Fibroblast of lung (primary cell): ENCODE results near the gene TMED5. TPM values are rescaled to one million over a fixed set of nuclear protein-coding genes. Genes with fewer than 3 reads are reported as not detected.
A peak's percentile ranks its signal among the peaks of the same experiment; 100 is the strongest.

Source experiments
- DNase-seq, 2 donors: peaks; one replicate each; pipeline versions ENCODE4 v3.0.0 to v3.0.0-alpha.2; 2010; ENCODE audit warnings: low read depth in 2 of 2
- H2AFZ ChIP-seq: 2 replicates; pipeline ENCODE4 v1.5.1; 2012; ENCODE audit warnings: low read length, control low read depth, inconsistent platforms
- H3K27ac ChIP-seq: 2 replicates; pipeline ENCODE4 v1.5.1; 2011; ENCODE audit warnings: low read length, control low read depth; ENCODE audit not compliant: insufficient read depth
- H3K27me3 ChIP-seq: 2 replicates; pipeline ENCODE4 v1.5.1; 2011; ENCODE audit warnings: mild to moderate bottlenecking, low read length; ENCODE audit not compliant: control insufficient read depth, insufficient read depth
- H3K36me3 ChIP-seq: 2 replicates; pipeline ENCODE4 v1.5.1; 2011; ENCODE audit warnings: low read length; ENCODE audit not compliant: control insufficient read depth, insufficient read depth
- H3K4me1 ChIP-seq: 2 replicates; pipeline ENCODE4 v1.5.1; 2011; ENCODE audit warnings: low read length; ENCODE audit not compliant: control insufficient read depth, insufficient read depth; ENCODE audit errors: extremely low read depth
- H3K4me2 ChIP-seq: 2 replicates; pipeline ENCODE4 v1.5.1; 2011; ENCODE audit warnings: low read length, control low read depth; ENCODE audit not compliant: insufficient read depth; ENCODE audit errors: extremely low read depth
- H3K4me3 ChIP-seq, 4 experiments: fragments of 200-600 bp in 1 of 4; sonication (generic) in 1 of 4; replicated peaks in 1 of 4; 2 replicates each; pipeline ENCODE4 v1.5.1; 2011 to 2016; ENCODE audit warnings: low read length in 4 of 4, low read depth in 3 of 4, mild to moderate bottlenecking in 3 of 4, control low read depth in 2 of 4, inconsistent platforms in 1 of 4, mixed read lengths in 1 of 4; ENCODE audit not compliant: insufficient read depth in 1 of 4; ENCODE audit errors: control extremely low read depth in 1 of 4
- H3K79me2 ChIP-seq: 2 replicates; pipeline ENCODE4 v1.5.1; 2012; ENCODE audit warnings: mild to moderate bottlenecking, low read length, inconsistent platforms; ENCODE audit not compliant: control insufficient read depth, insufficient read depth
- H3K9ac ChIP-seq: 2 replicates; pipeline ENCODE4 v1.5.1; 2011; ENCODE audit warnings: mild to moderate bottlenecking, low read length, control low read depth; ENCODE audit not compliant: insufficient read depth
- H3K9me3 ChIP-seq: 2 replicates; pipeline ENCODE4 v1.5.1; 2012; ENCODE audit warnings: low read depth, low read length; ENCODE audit not compliant: control insufficient read depth, insufficient read depth
- H4K20me1 ChIP-seq: 2 replicates; pipeline ENCODE4 v1.5.1; 2011; ENCODE audit warnings: low read length; ENCODE audit not compliant: control insufficient read depth, insufficient read depth; ENCODE audit errors: extremely low read depth
- EZH2 ChIP-seq: IDR thresholded peaks from 2 replicates; pipeline ENCODE4 v1.5.1; 2012; ENCODE audit warnings: low read length, control low read depth, mild to moderate bottlenecking; ENCODE audit errors: missing control alignments
- polyA plus RNA-seq, 2 donors: library from polyadenylated mRNA; depleted of rRNA in 1 of 2; stranded (reverse) in 1 of 2; unstranded in 1 of 2; fragments of >200 nt; gene quantifications; 2 replicates each; pipeline ENCODE4 v1.2.1, GENCODE V29; 2011 to 2012; ENCODE audit warnings: missing spikeins in 1 of 2
- total RNA-seq: library from RNA; depleted of rRNA; stranded (reverse); fragments of >200 nt; gene quantifications from 2 replicates; pipeline ENCODE4 v1.2.1, GENCODE V29; 2014
- TF ChIP-seq, protein P1 (sequence below), 2 donors: IDR thresholded peaks in 1 of 2; conservative IDR thresholded peaks in 1 of 2; 1 replicate in 1 of 2; 2 replicates in 1 of 2; pipeline ENCODE4 v1.5.1; 2011 to 2012; ENCODE audit warnings: low read length in 2 of 2, control low read depth in 1 of 2, inconsistent platforms in 1 of 2, low read depth in 1 of 2, mild to moderate bottlenecking in 1 of 2

The TMED5 gene
- total and polyA plus RNA-seq, 2 donors (not counting 1 experiment from before 2014, with no cell fraction given): 56.0 to 82.6 TPM

DNA sequence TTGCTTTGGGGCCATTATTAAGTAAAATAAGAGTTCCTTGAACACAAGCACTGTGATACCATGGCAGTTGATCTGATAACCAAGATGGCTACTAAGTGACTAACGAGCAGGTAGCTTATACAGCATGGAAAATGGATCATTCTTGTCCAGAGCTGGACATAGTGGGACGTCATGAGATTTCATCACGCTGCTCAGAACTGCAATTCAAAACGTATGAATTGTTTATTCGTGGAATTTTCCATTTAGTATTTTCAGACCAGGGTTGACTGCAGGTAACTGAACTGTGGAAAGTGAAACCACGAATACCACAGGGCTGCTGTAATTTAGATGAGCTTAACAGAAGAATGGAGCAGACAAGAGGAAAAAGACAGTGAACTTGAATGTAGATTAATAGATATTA is 39.2 kb upstream of the TMED5 start:
- no peaks in the 10 kb centered on the region for H3K27me3 ChIP-seq
- H3K4me2 ChIP-seq: no peak overlapping the region
- no peaks in the 10 kb centered on the region for H3K9me3 ChIP-seq
- H4K20me1 ChIP-seq: no peaks in the 10 kb centered on the region
- H3K36me3 ChIP-seq: peaks cover 3% of the 10 kb centered on the region
- H3K4me1 ChIP-seq: no peaks in the 10 kb centered on the region
- DNase-seq: peak in 1 of 2 donors; percentile 71
- no peaks in the 10 kb centered on the region for H3K79me2 ChIP-seq
- no peak overlapping the region for H3K27ac ChIP-seq
- no peak overlapping the region for H3K4me3 ChIP-seq
- no peak overlapping the region for H3K9ac ChIP-seq
- TF ChIP-seq, protein P1, sequence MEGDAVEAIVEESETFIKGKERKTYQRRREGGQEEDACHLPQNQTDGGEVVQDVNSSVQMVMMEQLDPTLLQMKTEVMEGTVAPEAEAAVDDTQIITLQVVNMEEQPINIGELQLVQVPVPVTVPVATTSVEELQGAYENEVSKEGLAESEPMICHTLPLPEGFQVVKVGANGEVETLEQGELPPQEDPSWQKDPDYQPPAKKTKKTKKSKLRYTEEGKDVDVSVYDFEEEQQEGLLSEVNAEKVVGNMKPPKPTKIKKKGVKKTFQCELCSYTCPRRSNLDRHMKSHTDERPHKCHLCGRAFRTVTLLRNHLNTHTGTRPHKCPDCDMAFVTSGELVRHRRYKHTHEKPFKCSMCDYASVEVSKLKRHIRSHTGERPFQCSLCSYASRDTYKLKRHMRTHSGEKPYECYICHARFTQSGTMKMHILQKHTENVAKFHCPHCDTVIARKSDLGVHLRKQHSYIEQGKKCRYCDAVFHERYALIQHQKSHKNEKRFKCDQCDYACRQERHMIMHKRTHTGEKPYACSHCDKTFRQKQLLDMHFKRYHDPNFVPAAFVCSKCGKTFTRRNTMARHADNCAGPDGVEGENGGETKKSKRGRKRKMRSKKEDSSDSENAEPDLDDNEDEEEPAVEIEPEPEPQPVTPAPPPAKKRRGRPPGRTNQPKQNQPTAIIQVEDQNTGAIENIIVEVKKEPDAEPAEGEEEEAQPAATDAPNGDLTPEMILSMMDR (conservative IDR thresholded peaks at IDR 0.05 in 1 of 2, IDR thresholded peaks at IDR 0.05 in 1 of 2; ENCODE audit: low read depth in 1 of 2, low read length in 2 of 2): no peak
- TF ChIP-seq EZH2: no peak
- no peak overlapping the region for H2AFZ ChIP-seq

GRCh38 chr1:93215322-93215721 is 35.1 kb upstream of the TMED5 start:
- Histone ChIP-seq H3K9ac (no peak overlapping the region), H4K20me1 (no peaks in the 10 kb centered on the region), H2AFZ (no peak overlapping the region), H3K4me3 (no peak overlapping the region), H3K27me3 (no peaks in the 10 kb centered on the region), H3K79me2 (no peaks in the 10 kb centered on the region), H3K9me3 (no peaks in the 10 kb centered on the region), H3K27ac (no peak overlapping the region), H3K36me3 (peaks cover 2% of the 10 kb centered on the region), H3K4me2 (no peak overlapping the region), H3K4me1 (no peaks in the 10 kb centered on the region)
- DNase-seq: no peak
- TF ChIP-seq EZH2: no peak
- TF ChIP-seq, protein P1 (conservative IDR thresholded peaks at IDR 0.05 in 1 of 2, IDR thresholded peaks at IDR 0.05 in 1 of 2; ENCODE audit: low read depth in 1 of 2, low read length in 2 of 2): no peak

- Histone ChIP-seq H3K27me3 (no peaks in the 10 kb centered on the region), H2AFZ (no peak overlapping the region), H3K36me3 (no peaks in the 10 kb centered on the region), H3K4me1 (no peaks in the 10 kb centered on the region), H3K79me2 (no peaks in the 10 kb centered on the region), H4K20me1 (no peaks in the 10 kb centered on the region), H3K9me3 (no peaks in the 10 kb centered on the region), H3K9ac (no peak overlapping the region), H3K27ac (no peak overlapping the region), H3K4me2 (no peak overlapping the region), H3K4me3 (no peak overlapping the region)
- peak in 1 of 2 donors; percentile 16 for DNase-seq
- no peak for TF ChIP-seq EZH2
- TF ChIP-seq, protein P1 (conservative IDR thresholded peaks at IDR 0.05 in 1 of 2, IDR thresholded peaks at IDR 0.05 in 1 of 2; ENCODE audit: low read depth in 1 of 2, low read length in 2 of 2): no peak
These were observed 27.0 kb upstream of the TMED5 start for GRCh38 chr1:93207211-93207610.
